Neuronal stem cell (in vitro differentiated cells): Measurements from ENCODE around the gene WDR35.

Experiments used
- DNase-seq: peaks from one replicate; pipeline ENCODE4 v3.0.0-alpha.2; 2013; ENCODE audit warnings: low spot score
- H2AFZ ChIP-seq: one replicate; pipeline ENCODE4 v1.6.1; 2013; ENCODE audit warnings: mild to moderate bottlenecking, low read length, inconsistent platforms
- H2AK5ac ChIP-seq: 2 replicates; pipeline ENCODE4 v1.6.1; 2013; ENCODE audit warnings: low read depth, mild to moderate bottlenecking, inconsistent platforms, low read length, moderate library complexity, mixed read lengths
- H2BK120ac ChIP-seq: 2 replicates; pipeline ENCODE4 v1.6.1; 2013; ENCODE audit warnings: low read depth, mild to moderate bottlenecking, inconsistent platforms, low read length, moderate library complexity, mixed read lengths
- H2BK12ac ChIP-seq: one replicate; pipeline ENCODE4 v1.6.1; 2013; ENCODE audit warnings: low read length, inconsistent platforms
- H2BK15ac ChIP-seq: 2 replicates; pipeline ENCODE4 v1.6.1; 2013; ENCODE audit warnings: mild to moderate bottlenecking, low read length, inconsistent platforms, mixed read lengths
- H2BK5ac ChIP-seq: one replicate; pipeline ENCODE4 v1.6.1; 2013; ENCODE audit warnings: inconsistent platforms, mild to moderate bottlenecking, low read length, moderate library complexity
- H3K14ac ChIP-seq: one replicate; pipeline ENCODE4 v1.6.1; 2013; ENCODE audit warnings: low read length, inconsistent platforms
- H3K18ac ChIP-seq: 2 replicates; pipeline ENCODE4 v1.6.1; 2013; ENCODE audit warnings: low read length, inconsistent platforms
- H3K23ac ChIP-seq: 2 replicates; pipeline ENCODE4 v1.6.1; 2013; ENCODE audit warnings: low read depth, mild to moderate bottlenecking, mixed read lengths, low read length, inconsistent platforms; ENCODE audit not compliant: poor library complexity
- H3K27ac ChIP-seq: replicated peaks from 3 replicates; pipeline ENCODE4 v1.5.1; 2013; ENCODE audit warnings: low read length, inconsistent platforms
- H3K27me3 ChIP-seq, 3 experiments: 2 replicates each; pipeline ENCODE4 v1.6.1; 2013; ENCODE audit warnings: low read length in 3 of 3, mild to moderate bottlenecking in 2 of 3, inconsistent platforms in 1 of 3, low read depth in 1 of 3, mixed read lengths in 1 of 3, moderate library complexity in 1 of 3; ENCODE audit not compliant: control insufficient read depth in 3 of 3, insufficient read depth in 3 of 3
- H3K36me3 ChIP-seq, 2 donors: replicated peaks in 1 of 2; 2 replicates each; pipeline ENCODE4 v1.6.1; 2013; ENCODE audit warnings: low read length in 2 of 2; ENCODE audit not compliant: control insufficient read depth in 2 of 2, insufficient read depth in 2 of 2
- H3K4ac ChIP-seq: 2 replicates; pipeline ENCODE4 v1.6.1; 2013; ENCODE audit warnings: inconsistent platforms, mild to moderate bottlenecking, low read length, moderate library complexity
- H3K4me1 ChIP-seq, 2 donors: 1 replicate in 1 of 2; 2 replicates in 1 of 2; pipeline ENCODE4 v1.6.1; 2013; ENCODE audit warnings: low read length in 2 of 2, low read depth in 1 of 2; ENCODE audit not compliant: control insufficient read depth in 2 of 2, insufficient read depth in 1 of 2
- H3K4me2 ChIP-seq: one replicate; pipeline ENCODE4 v1.6.1; 2013; ENCODE audit warnings: mild to moderate bottlenecking, low read length, inconsistent platforms; ENCODE audit not compliant: insufficient read depth, poor library complexity, severe bottlenecking
- H3K4me3 ChIP-seq, 2 donors: 2 replicates each; pipeline ENCODE4 v1.5.1; 2013; ENCODE audit warnings: low read length in 2 of 2, mild to moderate bottlenecking in 2 of 2, inconsistent platforms in 1 of 2, moderate library complexity in 1 of 2
- H3K79me1 ChIP-seq: one replicate; pipeline ENCODE4 v1.6.1; 2013; ENCODE audit warnings: low read depth, mild to moderate bottlenecking, inconsistent platforms, low read length, moderate library complexity
- H3K9ac ChIP-seq: one replicate; pipeline ENCODE4 v1.6.1; 2013; ENCODE audit warnings: mild to moderate bottlenecking, low read depth, low read length, inconsistent platforms; ENCODE audit not compliant: poor library complexity
- H3K9me3 ChIP-seq, 2 donors: replicated peaks in 1 of 2; 2 replicates each; pipeline versions ENCODE3 to v1.6.1; 2013; ENCODE audit warnings: low read length in 2 of 2, mild to moderate bottlenecking in 2 of 2, inconsistent platforms in 1 of 2, low read depth in 1 of 2, mixed read lengths in 1 of 2, moderate library complexity in 1 of 2; ENCODE audit not compliant: control insufficient read depth in 2 of 2, insufficient read depth in 1 of 2
- H4K8ac ChIP-seq: one replicate; pipeline ENCODE4 v1.6.1; 2013; ENCODE audit warnings: low read depth, mild to moderate bottlenecking, inconsistent platforms, low read length, moderate library complexity
- H4K91ac ChIP-seq: one replicate; pipeline ENCODE4 v1.6.1; 2013; ENCODE audit warnings: low read length, low read depth, mild to moderate bottlenecking, inconsistent platforms; ENCODE audit not compliant: poor library complexity
- WGBS, 2 donors: extraction: QIAGEN DNeasy Blood & Tissue Kit; methylation state at CpG; one replicate each; pipeline ENCODE4 v1.1.7; 2013; ENCODE audit warnings: missing lambda C conversion rate in 2 of 2, mixed read lengths in 1 of 2; ENCODE audit not compliant: insufficient read length in 2 of 2, insufficient replicate concordance in 1 of 2; ENCODE audit errors: extremely low coverage in 2 of 2; 5-methylcytosine and 5-hydroxymethylcytosine counted together

The WDR35 gene

GRCh38 chr2:19900931-19901441 is 88.9 kb downstream of the WDR35 start:
- H3K4me2 ChIP-seq = peak overlapping the region; percentile 58
- peak overlapping the region; percentile 21 for H2AK5ac ChIP-seq
- H3K4me3 ChIP-seq = peak overlapping the region; percentile 88
- H3K4ac ChIP-seq = no peak overlapping the region
- no peak overlapping the region for H4K8ac ChIP-seq
- H2BK12ac ChIP-seq = no peak overlapping the region
- no peak overlapping the region for H2BK15ac ChIP-seq
- WGBS, 2 donors = no CpG with 5 or more reads among the region's 26 CpGs
- H4K91ac ChIP-seq = no peak overlapping the region
- peak overlapping the region; percentile 95 for H2AFZ ChIP-seq
- no peak overlapping the region for H3K14ac ChIP-seq
- H2BK5ac ChIP-seq = peak overlapping the region; percentile 17
- peaks cover 5% of the 10 kb centered on the region for H3K79me1 ChIP-seq
- no peak overlapping the region for H2BK120ac ChIP-seq
- H3K23ac ChIP-seq = no peak overlapping the region
- H3K9ac ChIP-seq = peak overlapping the region; percentile 93
- H3K18ac ChIP-seq = peak overlapping the region; percentile 86
- H3K9me3 ChIP-seq = no peaks in the 10 kb centered on the region
- H3K27me3 ChIP-seq = no peaks in the 10 kb centered on the region
- H3K36me3 ChIP-seq = peaks cover 0 to 10% of the 10 kb centered on the region in 2 donors
- peak overlapping the region; percentile 29 for H3K27ac ChIP-seq
- peaks cover 7 to 8% of the 10 kb centered on the region in 2 donors for H3K4me1 ChIP-seq
- no peak for DNase-seq

- H2BK120ac ChIP-seq = no peak overlapping the region
- WGBS, 2 donors = no CpG with 5 or more reads among the region's 11 CpGs
These were observed 89.6 kb downstream of the WDR35 start for GRCh38 chr2:19899985-19900930.

GRCh38 chr2:19898592-19899329 is 91.1 kb downstream of the WDR35 start:
- H3K9ac ChIP-seq = no peak overlapping the region
- H3K4me1 ChIP-seq = peaks cover 7 to 8% of the 10 kb centered on the region in 2 donors
- no peak overlapping the region for H3K4ac ChIP-seq
- H3K36me3 ChIP-seq = peaks cover 0 to 10% of the 10 kb centered on the region in 2 donors
- no peaks in the 10 kb centered on the region for H3K27me3 ChIP-seq
- H2AK5ac ChIP-seq = no peak overlapping the region
- no peak overlapping the region for H2BK5ac ChIP-seq
- no peak overlapping the region for H3K27ac ChIP-seq
- H3K4me3 ChIP-seq = no peak overlapping the region
- H2BK120ac ChIP-seq = no peak overlapping the region
- H3K18ac ChIP-seq = no peak overlapping the region
- no peaks in the 10 kb centered on the region for H3K9me3 ChIP-seq
- H3K4me2 ChIP-seq = no peak overlapping the region
- WGBS, 2 donors = no CpG with 5 or more reads among the region's 7 CpGs
- H3K14ac ChIP-seq = no peak overlapping the region
- no peak overlapping the region for H2AFZ ChIP-seq
- no peak overlapping the region for H2BK15ac ChIP-seq
- DNase-seq = no peak
- H2BK12ac ChIP-seq = no peak overlapping the region
- H4K8ac ChIP-seq = no peak overlapping the region
- H4K91ac ChIP-seq = no peak overlapping the region
- no peak overlapping the region for H3K23ac ChIP-seq
- H3K79me1 ChIP-seq = peaks cover 5% of the 10 kb centered on the region

More at GRCh38 chr2:19899985-19900930, 89.6 kb downstream of the WDR35 start:
- Histone ChIP-seq H2BK15ac (no peak overlapping the region), H3K18ac (no peak overlapping the region), H2BK12ac (no peak overlapping the region), H3K79me1 (peaks cover 5% of the 10 kb centered on the region), H3K27me3 (no peaks in the 10 kb centered on the region), H3K4ac (no peak overlapping the region), H3K14ac (no peak overlapping the region), H3K27ac (no peak overlapping the region), H4K91ac (no peak overlapping the region), H2BK5ac (no peak overlapping the region), H3K4me3 (peak overlapping the region; percentile 88), H3K9me3 (no peaks in the 10 kb centered on the region), H3K23ac (no peak overlapping the region), H2AK5ac (no peak overlapping the region), H3K9ac (no peak overlapping the region), H3K36me3 (peaks cover 0 to 10% of the 10 kb centered on the region in 2 donors), H3K4me1 (peaks cover 7 to 8% of the 10 kb centered on the region in 2 donors), H4K8ac (no peak overlapping the region), H2AFZ (no peak overlapping the region), H3K4me2 (peak overlapping the region; percentile 58)
- DNase-seq = no peak
